H1 (cell line): ENCODE results near the gene SPOCK1. TPM values are rescaled to one million over a fixed set of nuclear protein-coding genes. Genes with fewer than 3 reads are reported as not detected.

Source experiments
- CTCF ChIA-PET: fragments of 300-600 bp; sonication (Branson Sonifier 250); formaldehyde crosslinking; loops from one replicate; lab custom pipeline; 2021; ENCODE audit not compliant: partially characterized antibody; lab: Charles Lee
- POLR2A ChIA-PET: fragments of 300-600 bp; sonication (Branson Sonifier 250); formaldehyde crosslinking; loops from one replicate; lab custom pipeline; 2021; ENCODE audit warnings: inconsistent platforms; ENCODE audit not compliant: partially characterized antibody; lab: Charles Lee
- DNase-seq, 2 experiments: peaks; one replicate each; pipeline versions ENCODE4 v3.0.0 to v3.0.0-alpha.2; 2010 to 2022; ENCODE audit warnings: low spot score in 2 of 2, low read depth in 1 of 2, mixed read lengths in 1 of 2
- FAIRE-seq: peaks from 2 replicates; lab custom pipeline; 2011; peaks lifted over from hg19 to GRCh38; lab: Jason Lieb, UNC
- H2AFZ ChIP-seq: 2 replicates; pipeline ENCODE4 v1.8.1; 2012; ENCODE audit warnings: low read length, inconsistent platforms
- H2AK5ac ChIP-seq: 2 replicates; pipeline ENCODE4 v1.6.1; 2013; ENCODE audit warnings: low read depth, low read length
- H2BK120ac ChIP-seq: replicated peaks from 2 replicates; pipeline ENCODE3; 2013; ENCODE audit warnings: low read depth, low read length, inconsistent platforms
- H2BK12ac ChIP-seq: 2 replicates; pipeline ENCODE4 v1.6.1; 2013; ENCODE audit warnings: low read depth, low read length
- H2BK15ac ChIP-seq: 2 replicates; pipeline ENCODE4 v1.6.1; 2013; ENCODE audit warnings: low read length
- H2BK20ac ChIP-seq: 2 replicates; pipeline ENCODE4 v1.6.1; 2013; ENCODE audit warnings: low read length
- H2BK5ac ChIP-seq: 2 replicates; pipeline ENCODE4 v1.6.1; 2013; ENCODE audit warnings: low read depth, low read length
- H3K14ac ChIP-seq: 2 replicates; pipeline ENCODE4 v1.6.1; 2013; ENCODE audit warnings: inconsistent platforms; ENCODE audit not compliant: insufficient read length
- H3K18ac ChIP-seq: 2 replicates; pipeline ENCODE4 v1.6.1; 2013; ENCODE audit warnings: low read length; ENCODE audit errors: extremely low read depth
- H3K23ac ChIP-seq: 2 replicates; pipeline ENCODE4 v1.6.1; 2013; ENCODE audit warnings: inconsistent platforms; ENCODE audit not compliant: insufficient read length
- H3K23me2 ChIP-seq: 2 replicates; pipeline ENCODE4 v1.6.1; 2013; ENCODE audit warnings: low read depth, low read length
- H3K27ac ChIP-seq: 2 replicates; pipeline ENCODE4 v1.6.1; 2011; ENCODE audit warnings: low read depth, low read length, inconsistent platforms
- H3K27me3 ChIP-seq, 4 experiments: replicated peaks in 1 of 4; 1 replicate in 1 of 4; 2 replicates in 3 of 4; pipeline versions ENCODE4 v1.6.1 to v1.8.1; 2011 to 2013; ENCODE audit warnings: low read length in 3 of 4, mild to moderate bottlenecking in 3 of 4, inconsistent platforms in 2 of 4, mixed read lengths in 2 of 4, moderate library complexity in 1 of 4; ENCODE audit not compliant: control insufficient read depth in 3 of 4, insufficient read depth in 3 of 4; ENCODE audit errors: extremely low read depth in 1 of 4
- H3K36me3 ChIP-seq, 4 experiments: 2 replicates each; pipeline versions ENCODE4 v1.6.1 to v1.8.1; 2011 to 2013; ENCODE audit warnings: mild to moderate bottlenecking in 4 of 4, low read length in 3 of 4, moderate library complexity in 2 of 4, control low read depth in 1 of 4, inconsistent platforms in 1 of 4; ENCODE audit not compliant: insufficient read depth in 4 of 4, control insufficient read depth in 2 of 4
- H3K4ac ChIP-seq: replicated peaks from 2 replicates; pipeline ENCODE3; 2013; ENCODE audit warnings: low read length, low read depth, mixed read lengths, inconsistent platforms; ENCODE audit not compliant: insufficient read length
- H3K4me1 ChIP-seq, 4 experiments: replicated peaks in 1 of 4; 1 replicate in 1 of 4; 2 replicates in 3 of 4; pipeline versions ENCODE4 v1.6.1 to v1.8.1; 2011 to 2013; ENCODE audit warnings: low read length in 3 of 4, inconsistent platforms in 2 of 4, mixed read lengths in 1 of 4; ENCODE audit not compliant: insufficient read depth in 4 of 4, control insufficient read depth in 3 of 4
- H3K4me2 ChIP-seq, 2 experiments: 2 replicates each; pipeline versions ENCODE4 v1.6.1 to v1.8.1; 2011 to 2013; ENCODE audit warnings: low read depth in 2 of 2, low read length in 2 of 2, control low read depth in 1 of 2, inconsistent platforms in 1 of 2, mild to moderate bottlenecking in 1 of 2; ENCODE audit not compliant: insufficient read depth in 1 of 2
- H3K4me3 ChIP-seq, 4 experiments: fragments of 200-600, 300-600 bp in 1 of 4; sonication (generic), shearing (Covaris generic), sonication (Bioruptor Twin) in 1 of 4; 2 replicates each; pipeline versions ENCODE4 v1.5.1 to v1.8.1; 2011 to 2016; ENCODE audit warnings: low read length in 4 of 4, low read depth in 3 of 4, control low read depth in 2 of 4, inconsistent platforms in 2 of 4, mild to moderate bottlenecking in 2 of 4, mixed read lengths in 1 of 4, moderate library complexity in 1 of 4; ENCODE audit not compliant: insufficient read depth in 2 of 4; ENCODE audit errors: extremely low read depth in 1 of 4
- H3K56ac ChIP-seq: replicated peaks from 2 replicates; pipeline ENCODE3; 2013; ENCODE audit warnings: low read depth, mild to moderate bottlenecking, mixed read lengths, low read length, inconsistent platforms; ENCODE audit not compliant: insufficient read length
- H3K79me1 ChIP-seq: 2 replicates; pipeline ENCODE4 v1.6.1; 2013; ENCODE audit warnings: low read depth, low read length, control low read depth
- H3K79me2 ChIP-seq, 2 experiments: 2 replicates each; pipeline versions ENCODE4 v1.6.1 to v1.8.1; 2012 to 2013; ENCODE audit warnings: low read length in 2 of 2, mild to moderate bottlenecking in 2 of 2, inconsistent platforms in 1 of 2; ENCODE audit not compliant: insufficient read depth in 2 of 2, control insufficient read depth in 1 of 2
- H3K9ac ChIP-seq, 4 experiments: replicated peaks in 1 of 4; 1 replicate in 1 of 4; 2 replicates in 3 of 4; pipeline versions ENCODE4 v1.6.1 to v1.8.1; 2011 to 2013; ENCODE audit warnings: low read depth in 3 of 4, low read length in 3 of 4, control low read depth in 2 of 4, mild to moderate bottlenecking in 2 of 4, moderate library complexity in 2 of 4, inconsistent platforms in 1 of 4; ENCODE audit errors: extremely low read depth in 1 of 4
- H3K9me3 ChIP-seq, 2 experiments: 2 replicates each; pipeline versions ENCODE4 v1.6.1 to v1.8.1; 2012 to 2013; ENCODE audit warnings: mild to moderate bottlenecking in 2 of 2, moderate library complexity in 2 of 2, control low read depth in 1 of 2, inconsistent platforms in 1 of 2, low read depth in 1 of 2, low read length in 1 of 2, mixed read lengths in 1 of 2; ENCODE audit not compliant: insufficient read depth in 2 of 2
- H4K20me1 ChIP-seq, 2 experiments: replicated peaks in 1 of 2; 2 replicates each; pipeline versions ENCODE3 to v1.8.1; 2011 to 2013; ENCODE audit warnings: inconsistent platforms in 2 of 2, low read length in 2 of 2, mild to moderate bottlenecking in 1 of 2; ENCODE audit not compliant: insufficient read depth in 2 of 2, control insufficient read depth in 1 of 2
- H4K5ac ChIP-seq: 2 replicates; pipeline ENCODE4 v1.6.1; 2013; ENCODE audit warnings: low read length, low read depth, mixed read lengths, inconsistent platforms; ENCODE audit not compliant: insufficient read length
- H4K8ac ChIP-seq: 2 replicates; pipeline ENCODE4 v1.8.0; 2013; ENCODE audit warnings: mild to moderate bottlenecking, moderate library complexity, low read length, inconsistent platforms; ENCODE audit not compliant: insufficient read depth; ENCODE audit errors: extremely low read depth
- H4K91ac ChIP-seq: replicated peaks from 2 replicates; pipeline ENCODE3; 2013; ENCODE audit warnings: low read length, mixed read lengths, inconsistent platforms; ENCODE audit not compliant: insufficient read length
- CEBPB ChIP-seq: IDR thresholded peaks from 2 replicates; pipeline ENCODE4 v1.6.1; 2012; ENCODE audit warnings: low read depth, low read length
- MAFK ChIP-seq: IDR thresholded peaks from 2 replicates; pipeline ENCODE4 v1.6.1; 2012; ENCODE audit warnings: low read depth, mild to moderate bottlenecking, improper control_type of control experiment, low read length
- WGBS, 2 experiments: shearing (Covaris generic) in 1 of 2; methylation state at CpG; one replicate each; pipeline versions ENCODE4 v1.1.6 to v1.1.7; 2013 to 2015; ENCODE audit warnings: low lambda C conversion rate in 2 of 2, mixed read lengths in 2 of 2, inconsistent platforms in 1 of 2, low coverage in 1 of 2, missing lambda C conversion rate in 1 of 2; ENCODE audit not compliant: insufficient replicate concordance in 2 of 2, insufficient coverage in 1 of 2, insufficient read length in 1 of 2; ENCODE audit errors: extremely low coverage in 1 of 2, missing lambda C conversion rate in 1 of 2; 5-methylcytosine and 5-hydroxymethylcytosine counted together
- polyA plus RNA-seq, 7 experiments: library from polyadenylated mRNA; depleted of rRNA in 3 of 7; stranded (reverse) in 5 of 7; unstranded in 2 of 7; fragments of >200 nt in 5 of 7; fragments of 200-250 nt in 2 of 7; gene quantifications; 1 replicate in 5 of 7; 2 replicates in 1 of 7; 4 replicates in 1 of 7; pipeline versions ENCODE4 v1.2.1 to v1.2.3, GENCODE V29; 2011 to 2013; ENCODE audit warnings: missing spikeins in 2 of 7, mixed read lengths in 2 of 7
- total RNA-seq: library from RNA; stranded (reverse); fragmentation: NEBNext Ultra II Directional; extraction: Animal tissue kit (Norgen Biotek cat#: 25700); gene quantifications from 2 replicates; pipeline ENCODE4 v1.2.1, GENCODE V29; 2021

The SPOCK1 gene
- total and polyA plus RNA-seq, 2 of the 8 experiments (the other 6 are each of a cell fraction or from before 2014, with no cell fraction given), result 6.9 to 18.1 TPM

DNA sequence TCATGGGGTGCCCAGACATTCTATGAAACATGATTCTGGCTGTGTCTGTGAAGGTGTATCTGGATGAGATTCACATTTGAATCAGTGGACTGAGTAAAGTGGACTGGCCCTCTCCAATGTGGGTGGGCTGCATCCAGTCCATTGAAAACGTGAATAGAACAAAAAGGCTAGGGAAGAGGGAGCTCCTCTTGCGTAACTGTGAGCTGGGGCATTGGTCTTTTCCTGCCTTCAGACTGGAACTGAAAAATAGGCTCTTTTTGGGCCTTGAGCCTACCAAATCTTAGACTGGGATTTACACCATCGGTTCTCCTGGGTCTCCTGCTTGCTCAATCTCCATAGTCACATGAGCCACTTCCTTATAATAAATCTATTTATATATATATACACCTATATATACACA, 170.1 kb downstream of the SPOCK1 start:
- Histone ChIP-seq H2BK12ac (no peak overlapping the region), H3K36me3 (no peaks in the 10 kb centered on the region), H3K14ac (no peak overlapping the region), H3K4ac (no peak overlapping the region), H3K4me2 (no peak overlapping the region), H3K23me2 (no peaks in the 10 kb centered on the region), H2AK5ac (no peak overlapping the region), H3K27me3 (no peaks in the 10 kb centered on the region), H3K79me2 (no peaks in the 10 kb centered on the region), H2BK20ac (no peak overlapping the region), H2BK5ac (no peak overlapping the region), H3K18ac (no peak overlapping the region), H3K56ac (no peak overlapping the region), H4K91ac (no peak overlapping the region), H2BK15ac (no peak overlapping the region), H3K23ac (no peak overlapping the region), H3K79me1 (no peaks in the 10 kb centered on the region), H3K9me3 (no peaks in the 10 kb centered on the region), H4K8ac (no peak overlapping the region), H3K27ac (no peak overlapping the region), H3K4me3 (no peak overlapping the region), H3K9ac (no peak overlapping the region), H2BK120ac (no peak overlapping the region), H4K5ac (no peak overlapping the region), H2AFZ (no peak overlapping the region), H3K4me1 (peaks cover 0 to 5% (median 2%) of the 10 kb centered on the region in 4 experiments; a peak in 2 of 7 replicates), H4K20me1 (no peaks in the 10 kb centered on the region)
- TF ChIP-seq CEBPB (peak; percentile 66), MAFK (no peak)
- WGBS, 2 experiments, result 88% methylated on average over 3 of the region's 3 CpGs; no CpG with 5 or more reads in 1 of the 2 experiments
- ChIA-PET POLR2A (no interaction called here), CTCF (interaction anchor here (1.0 to 7.0 kb wide), 4 partner anchors 9 to 71 kb away, joined by 3 to 33 read pairs (median 14); no protein-coding TSS in a partner anchor)
- no peak for DNase-seq
- FAIRE-seq, result no peak
